Measurements from ENCODE around the gene ZDHHC14.
"Not testable (repeated sequence)": the region's sequence is repeated elsewhere in the genome, so short reads cannot be mapped to it uniquely, and the experiment has no call there.

Gene ZDHHC14

GRCh38 chr6:157590654-157591053, 209.7 kb downstream of the ZDHHC14 start:
- not testable (repeated sequence) for DNase-seq (ENCODE audit: extremely low read depth in 1 of 2, low read depth in 1 of 2)

- no peak for DNase-seq (ENCODE audit: extremely low read depth in 1 of 2, low read depth in 1 of 2)
Measured at GRCh38 chr6:157592541-157592940, 211.6 kb downstream of the ZDHHC14 start.

- DNase-seq (ENCODE audit: extremely low read depth in 1 of 2, low read depth in 1 of 2): no peak
Measured at GRCh38 chr6:157592980-157593379, 212.0 kb downstream of the ZDHHC14 start.

GRCh38 chr6:157593596-157593995, 212.6 kb downstream of the ZDHHC14 start:
- DNase-seq (ENCODE audit: extremely low read depth in 1 of 2, low read depth in 1 of 2): no peak

GRCh38 chr6:157594292-157594691, 213.3 kb downstream of the ZDHHC14 start:
- DNase-seq (ENCODE audit: extremely low read depth in 1 of 2, low read depth in 1 of 2): no peak

GRCh38 chr6:157595768-157596167, 214.8 kb downstream of the ZDHHC14 start:
- DNase-seq (ENCODE audit: extremely low read depth in 1 of 2, low read depth in 1 of 2): no peak

GRCh38 chr6:157596461-157596860, 215.5 kb downstream of the ZDHHC14 start:
- DNase-seq (ENCODE audit: extremely low read depth in 1 of 2, low read depth in 1 of 2): no peak

- no peak for DNase-seq (ENCODE audit: extremely low read depth in 1 of 2, low read depth in 1 of 2)
Measured at GRCh38 chr6:157596886-157597285, 215.9 kb downstream of the ZDHHC14 start.

- peak in 1 of 2 donors; percentile 8 for DNase-seq (ENCODE audit: extremely low read depth in 1 of 2, low read depth in 1 of 2)
Measured at GRCh38 chr6:157597461-157598312, 216.7 kb downstream of the ZDHHC14 start.

GRCh38 chr6:157599191-157599590, 218.2 kb downstream of the ZDHHC14 start:
- no peak for DNase-seq (ENCODE audit: extremely low read depth in 1 of 2, low read depth in 1 of 2)

- DNase-seq (ENCODE audit: extremely low read depth in 1 of 2, low read depth in 1 of 2): no peak
Measured at GRCh38 chr6:157600807-157601206, 219.8 kb downstream of the ZDHHC14 start.

- DNase-seq (ENCODE audit: extremely low read depth in 1 of 2, low read depth in 1 of 2): no peak
Measured at GRCh38 chr6:157602521-157603295, 221.7 kb downstream of the ZDHHC14 start.

- DNase-seq (ENCODE audit: extremely low read depth in 1 of 2, low read depth in 1 of 2): no peak
Measured at GRCh38 chr6:157603314-157603940, 222.4 kb downstream of the ZDHHC14 start.

- no peak for DNase-seq (ENCODE audit: extremely low read depth in 1 of 2, low read depth in 1 of 2)
Measured at GRCh38 chr6:157603971-157604370, 223.0 kb downstream of the ZDHHC14 start.

GRCh38 chr6:157604816-157605215, 223.8 kb downstream of the ZDHHC14 start:
- DNase-seq (ENCODE audit: extremely low read depth in 1 of 2, low read depth in 1 of 2): no peak

GRCh38 chr6:157605484-157605883, 224.5 kb downstream of the ZDHHC14 start:
- DNase-seq (ENCODE audit: extremely low read depth in 1 of 2, low read depth in 1 of 2): no peak

- no peak for DNase-seq (ENCODE audit: extremely low read depth in 1 of 2, low read depth in 1 of 2)
Measured at GRCh38 chr6:157606516-157606915, 225.5 kb downstream of the ZDHHC14 start.

- DNase-seq (ENCODE audit: extremely low read depth in 1 of 2, low read depth in 1 of 2): no peak
Measured at GRCh38 chr6:157607317-157608109, 226.5 kb downstream of the ZDHHC14 start.

GRCh38 chr6:157608221-157609075, 227.5 kb downstream of the ZDHHC14 start:
- no peak for DNase-seq (ENCODE audit: extremely low read depth in 1 of 2, low read depth in 1 of 2)

GRCh38 chr6:157609117-157609516, 228.1 kb downstream of the ZDHHC14 start:
- no peak for DNase-seq (ENCODE audit: extremely low read depth in 1 of 2, low read depth in 1 of 2)
